Stimulated activated CD8-positive, alpha-beta memory T cell treated with anti-CD3 and anti-CD28 coated beads, Interleukin-12 subunit alpha, Interleukin-12 subunit beta, amount 100 ng/mL, for 24 hours (primary cell): ENCODE measurements around the gene TPM2.
"Not testable (repeated sequence)": the region's sequence is repeated elsewhere in the genome, so short reads cannot be mapped to it uniquely, and the experiment has no call there.

Experiments used
- DNase-seq: peaks from one replicate; pipeline ENCODE4 v3.0.0-alpha.2; 2020; ENCODE audit errors: extremely low read depth

TPM2 gene

DNA sequence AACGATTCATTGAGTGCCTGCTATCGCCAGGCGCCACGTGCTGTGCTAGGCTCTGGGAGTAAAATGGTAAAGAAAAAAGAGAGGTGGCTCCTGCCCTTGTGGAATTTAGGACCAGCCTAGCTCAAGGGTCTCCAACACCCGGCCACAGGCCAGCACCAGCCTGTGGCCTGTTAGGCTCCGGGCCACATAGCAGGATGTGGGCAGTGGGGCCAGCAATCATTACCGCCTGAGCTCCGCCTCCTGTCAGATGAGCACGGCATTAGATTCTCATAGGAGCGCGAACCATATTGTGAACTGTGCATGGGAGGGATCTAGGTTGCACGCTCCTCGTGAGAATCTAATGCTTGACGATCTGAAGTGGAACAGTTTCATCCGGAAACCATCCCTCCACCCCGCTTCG lies 33.4 kb downstream of the TPM2 start:
- DNase-seq: no peak

DNA sequence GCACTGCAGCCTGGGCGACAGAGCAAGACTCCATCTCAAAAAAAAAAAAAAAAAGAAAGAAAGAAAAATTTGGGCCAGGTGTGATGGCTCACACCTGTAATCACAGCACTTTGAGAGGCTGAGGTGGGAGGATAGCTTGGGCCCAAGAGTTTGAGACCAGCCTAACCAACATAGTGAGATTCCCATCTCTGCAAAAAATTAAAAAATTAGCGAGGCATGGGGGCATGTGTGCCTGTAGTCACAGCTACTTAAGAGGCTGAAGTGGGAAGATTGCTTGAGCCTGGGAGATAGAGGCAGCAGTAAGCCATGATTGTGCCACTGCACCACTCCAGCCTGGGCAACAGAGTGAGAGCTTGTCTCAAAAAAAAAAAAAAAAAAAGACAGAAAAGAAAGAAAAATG lies 36.1 kb downstream of the TPM2 start:
- DNase-seq: no peak

DNA sequence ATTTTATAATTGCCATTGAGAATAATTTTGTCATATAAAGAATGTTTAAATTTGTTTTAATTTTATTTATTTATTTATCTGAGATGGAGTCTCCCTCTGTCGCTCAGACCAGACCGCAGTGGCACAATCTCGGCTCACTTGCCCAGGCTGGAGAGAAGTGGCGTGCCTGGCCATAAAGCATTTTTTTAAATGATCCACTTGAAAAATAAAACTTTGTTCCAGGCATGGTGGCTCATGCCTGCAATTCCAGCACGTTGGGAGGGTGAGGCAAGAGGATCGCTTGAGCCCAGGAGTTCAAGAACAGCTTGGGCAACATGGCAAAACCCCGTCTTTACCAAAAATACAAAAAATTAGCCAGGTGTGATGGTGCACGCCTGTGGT lies 36.9 kb downstream of the TPM2 start:
- DNase-seq: no peak

DNA sequence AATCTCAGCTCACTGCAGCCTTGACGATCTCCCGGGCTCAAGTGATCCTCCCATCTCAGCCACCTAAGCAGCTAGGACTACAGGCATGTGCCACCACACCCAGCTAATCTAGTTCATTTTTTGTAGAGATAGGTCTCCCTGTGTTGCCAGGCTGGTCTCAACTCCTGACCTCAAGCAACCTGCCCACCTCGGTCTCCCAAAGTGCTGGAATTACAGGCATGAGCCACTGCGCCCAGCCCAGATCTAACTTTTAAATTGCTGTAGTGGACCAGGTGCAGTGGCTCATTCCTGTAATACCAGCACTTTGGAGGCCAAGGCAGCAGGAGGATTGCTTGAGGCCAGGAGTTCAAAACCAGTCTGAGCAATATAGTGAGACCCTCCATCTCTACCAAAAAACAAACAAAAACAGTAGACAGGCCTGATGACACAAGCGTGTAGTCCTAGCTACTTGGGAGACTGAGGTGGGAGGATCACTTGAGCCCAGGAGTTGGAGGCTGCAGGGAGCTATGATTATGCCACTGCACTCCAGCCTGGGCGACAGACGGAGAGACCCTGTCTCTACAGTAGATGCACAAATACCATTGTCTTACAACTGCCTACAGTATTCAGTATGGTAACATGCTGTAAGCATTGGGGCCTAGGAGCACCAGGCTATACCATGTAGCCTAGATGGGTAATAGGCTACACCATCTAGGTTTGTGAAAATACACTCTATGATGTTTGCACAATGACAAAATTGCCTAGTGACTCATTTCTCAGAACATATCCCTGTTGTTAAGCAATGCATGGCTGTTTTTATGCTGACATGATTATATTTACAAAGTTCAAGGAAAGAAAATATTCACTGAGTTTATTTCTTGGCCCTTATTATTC lies 37.5 kb downstream of the TPM2 start:
- DNase-seq: no peak

DNA sequence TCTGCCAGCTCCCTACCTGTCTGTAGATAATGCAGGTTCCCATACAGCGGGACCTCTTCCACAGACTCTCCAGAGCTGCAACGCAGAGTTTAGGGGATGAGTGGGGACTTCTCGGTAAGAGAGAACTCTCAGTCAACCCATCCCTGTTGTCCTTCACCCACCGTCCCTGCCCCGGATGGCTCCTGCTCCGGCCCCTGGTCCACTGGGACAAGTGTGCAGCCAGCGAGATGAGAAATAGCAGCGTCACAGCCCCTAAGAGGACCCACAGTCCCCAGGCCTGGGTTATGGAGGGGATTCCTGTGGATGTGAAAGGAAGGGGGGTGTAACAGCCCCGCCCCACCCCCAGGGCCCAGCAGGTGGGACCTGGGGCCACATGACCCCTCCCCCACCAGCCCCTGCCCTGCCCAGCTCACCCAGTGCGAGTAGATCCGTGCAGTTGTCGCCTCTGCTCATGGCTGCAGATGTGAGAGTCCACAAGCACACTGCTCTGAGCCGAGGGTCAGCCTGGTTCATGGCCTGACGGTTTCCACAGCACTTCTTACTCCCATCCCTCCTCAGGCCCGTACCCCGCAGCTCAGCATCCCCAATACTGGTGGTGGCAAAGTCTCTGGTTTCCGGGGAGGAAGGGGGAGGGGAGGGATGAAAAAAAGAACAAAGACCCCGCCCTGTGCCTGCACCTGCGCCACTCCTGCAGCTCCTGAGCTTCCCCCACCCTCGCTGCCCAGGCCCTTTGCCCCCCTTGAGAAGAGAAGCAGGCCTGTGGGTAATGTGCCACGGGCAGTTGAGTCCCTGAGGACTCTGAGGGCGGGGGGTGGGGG lies 39.2 kb downstream of the TPM2 start, which contains the start of gene SIT1:
TSS of gene SIT1 (minus strand) at position 591 of the 818 bp plus-strand sequence. CDS start at position 513, 78 bp downstream.
- DNase-seq: no peak

DNA sequence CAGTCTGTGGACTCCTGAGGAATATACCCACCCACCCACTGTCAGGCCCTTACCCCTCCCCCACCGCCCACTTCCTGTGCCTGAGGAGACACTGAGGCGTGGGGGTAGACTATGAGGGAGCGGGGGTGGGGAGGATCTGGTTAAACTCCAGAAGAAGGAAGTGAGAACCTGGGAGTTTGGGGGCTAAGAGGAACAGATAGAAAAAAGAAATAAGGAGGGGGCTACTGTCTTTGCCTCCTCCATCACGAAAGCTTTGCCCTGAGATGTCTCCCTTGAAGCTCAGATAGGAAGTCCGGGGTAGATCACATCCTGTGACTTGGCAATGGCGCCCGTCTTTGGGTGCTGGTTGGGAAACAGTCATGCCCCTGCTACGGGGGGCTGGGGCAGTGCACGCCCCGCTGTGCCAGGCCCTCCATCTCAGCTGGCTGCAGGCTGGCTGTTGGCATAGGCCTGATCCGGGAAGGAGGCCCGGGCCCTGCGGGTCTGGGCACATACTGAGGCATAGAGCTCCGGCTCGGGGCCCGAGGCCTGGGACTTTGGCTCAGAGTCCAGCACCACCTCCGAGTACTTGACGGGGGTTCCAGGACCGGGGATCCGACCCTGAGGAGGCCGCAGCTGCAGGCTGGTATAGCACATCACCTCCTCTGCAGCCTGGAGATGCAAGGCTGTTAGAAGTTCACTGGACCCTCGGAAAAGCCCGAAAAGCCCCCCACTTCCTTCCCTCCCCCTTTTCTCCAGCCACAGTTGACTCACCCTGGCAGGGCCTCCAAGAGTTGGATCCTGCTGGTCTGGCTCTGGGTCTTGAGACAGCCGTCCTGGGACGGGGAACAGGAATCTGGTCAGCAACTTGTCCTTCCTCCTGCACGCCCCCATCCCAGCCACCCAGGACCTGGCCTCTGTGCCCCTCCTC lies 40.0 kb downstream of the TPM2 start:
- DNase-seq: no peak

DNA sequence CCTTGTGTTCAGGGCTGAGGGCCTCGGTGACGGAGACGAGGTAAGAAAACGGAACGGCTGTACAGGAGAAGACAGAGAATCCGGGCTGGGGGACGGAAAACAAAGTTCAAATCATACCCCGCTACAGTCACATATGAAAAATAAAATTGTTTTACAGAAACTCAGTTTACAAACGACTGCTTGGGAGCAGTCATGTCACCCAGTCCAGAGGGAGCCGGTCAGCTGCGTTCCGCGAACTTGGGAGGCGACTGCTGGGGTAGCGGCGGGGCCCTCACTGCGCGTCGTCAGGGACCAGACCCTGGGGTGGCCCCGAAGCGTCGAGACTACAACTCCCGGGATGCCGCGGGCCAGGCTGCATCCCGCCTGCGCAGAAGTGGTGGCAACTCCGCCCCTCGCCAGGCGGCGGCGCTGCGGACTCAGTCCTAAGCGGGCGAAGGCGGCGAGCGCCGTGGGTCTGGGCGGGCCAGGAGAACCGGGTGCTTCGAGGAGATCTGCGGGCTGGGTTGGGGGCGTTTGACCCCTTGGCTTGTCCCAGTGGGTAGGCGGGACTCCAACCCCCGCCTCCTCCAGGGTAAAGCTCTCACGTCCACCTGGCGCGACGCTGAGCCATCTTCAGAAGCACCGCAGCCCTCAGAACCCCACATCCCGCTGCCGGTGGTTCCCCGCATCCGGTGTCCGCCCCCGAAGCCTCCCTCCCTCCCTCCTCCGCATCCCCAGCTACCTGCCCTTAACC lies 43.0 kb downstream of the TPM2 start:
- DNase-seq: peak; percentile 73

DNA sequence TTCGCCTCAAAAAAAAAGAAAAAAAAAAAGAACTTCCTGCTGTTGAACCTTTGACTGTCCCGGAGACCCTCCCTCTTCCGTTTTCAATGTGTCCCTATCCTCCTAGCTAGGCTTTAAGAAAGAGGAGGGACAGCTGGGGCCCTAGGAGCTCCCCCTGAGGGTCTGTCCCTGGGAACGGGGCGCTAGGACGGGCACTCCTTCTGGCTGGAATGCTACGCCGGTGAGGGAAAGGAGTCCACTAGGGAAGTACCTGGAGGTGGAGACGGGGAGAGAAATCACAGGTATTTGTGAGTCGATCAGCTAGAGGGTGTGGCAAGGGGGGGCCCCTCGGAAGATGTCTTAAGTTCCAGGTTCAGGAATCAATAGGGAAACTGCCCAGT lies 43.6 kb downstream of the TPM2 start:
- DNase-seq: no peak

DNA sequence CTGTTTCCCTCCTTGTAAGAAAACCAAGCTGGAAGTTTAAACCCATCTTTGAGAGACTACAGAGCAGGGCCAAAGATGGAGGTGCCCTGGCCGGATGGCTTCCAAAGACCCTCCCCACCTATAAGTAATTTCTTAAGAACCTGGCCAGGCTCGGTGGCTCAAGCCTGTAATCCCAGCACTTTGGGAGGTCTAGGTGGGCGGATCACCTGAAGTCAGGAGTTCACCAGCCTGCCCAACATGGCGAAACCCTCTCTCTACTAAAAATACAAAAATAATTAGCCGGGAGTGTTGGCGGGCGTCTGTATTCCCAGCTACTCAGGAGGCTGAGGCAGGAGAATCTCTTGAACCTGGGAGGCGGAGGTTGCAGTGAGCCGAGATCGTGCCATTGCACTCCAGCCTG lies 44.0 kb downstream of the TPM2 start:
- DNase-seq: not testable (repeated sequence)

DNA sequence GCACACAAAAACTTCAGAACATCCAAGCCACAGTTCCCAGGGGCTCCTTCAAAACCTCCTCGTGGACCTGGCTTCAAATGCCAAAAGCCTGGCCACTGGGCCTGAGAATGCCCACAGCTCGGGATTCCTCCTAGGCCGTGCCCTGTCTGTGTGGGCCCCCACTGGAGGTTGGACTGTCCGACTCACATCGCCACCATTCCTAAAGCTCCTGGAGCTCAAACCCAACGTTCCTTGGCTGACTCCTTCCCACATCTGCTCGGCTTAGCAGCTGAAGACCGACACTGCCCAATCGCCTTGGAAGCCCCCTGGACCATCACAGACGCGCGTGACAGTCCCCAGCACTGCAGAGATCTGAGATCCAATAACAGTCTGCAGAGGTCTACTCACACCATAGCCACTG lies 46.7 kb downstream of the TPM2 start:
- no peak for DNase-seq

DNA sequence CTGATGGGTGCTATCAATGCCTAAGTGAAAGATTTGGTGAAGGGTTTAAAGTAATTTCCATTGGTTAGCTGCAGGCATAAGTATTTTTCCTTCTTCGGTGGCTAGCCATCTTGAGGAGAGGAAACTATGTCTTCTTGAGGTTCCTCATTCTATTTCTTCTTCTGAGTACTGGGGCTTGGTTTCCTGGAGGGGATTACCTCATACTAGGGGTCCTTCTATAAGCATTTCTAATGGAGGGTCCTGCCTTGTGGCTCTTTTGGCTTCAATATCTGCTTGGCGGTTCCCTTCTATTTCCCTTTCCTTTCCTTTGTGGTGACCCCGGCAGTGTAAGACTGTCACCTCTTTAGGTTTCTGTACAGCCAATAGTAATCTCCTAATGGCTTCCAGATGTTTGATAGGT lies 48.2 kb downstream of the TPM2 start:
- DNase-seq: not testable (repeated sequence)

DNA sequence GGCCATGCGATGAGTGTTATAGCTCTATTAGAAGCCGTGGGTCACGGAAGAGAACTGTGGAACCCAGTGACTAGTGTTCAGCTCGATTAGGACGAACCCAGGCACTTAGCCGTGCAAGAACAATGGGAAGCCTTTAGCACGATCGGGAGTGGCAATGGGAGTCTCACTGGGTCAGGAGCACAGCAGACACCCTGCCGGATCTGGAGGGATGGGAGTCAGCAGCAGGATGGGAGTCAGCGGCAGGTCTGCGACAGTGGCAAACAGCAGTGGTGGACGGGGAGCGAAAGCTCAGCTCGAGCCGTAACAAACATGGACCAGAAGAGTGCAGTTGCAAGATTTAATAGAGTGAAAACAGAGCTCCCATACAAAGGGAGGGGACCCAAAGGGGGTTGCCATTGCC lies 49.3 kb downstream of the TPM2 start:
- DNase-seq: not testable (repeated sequence)

DNA sequence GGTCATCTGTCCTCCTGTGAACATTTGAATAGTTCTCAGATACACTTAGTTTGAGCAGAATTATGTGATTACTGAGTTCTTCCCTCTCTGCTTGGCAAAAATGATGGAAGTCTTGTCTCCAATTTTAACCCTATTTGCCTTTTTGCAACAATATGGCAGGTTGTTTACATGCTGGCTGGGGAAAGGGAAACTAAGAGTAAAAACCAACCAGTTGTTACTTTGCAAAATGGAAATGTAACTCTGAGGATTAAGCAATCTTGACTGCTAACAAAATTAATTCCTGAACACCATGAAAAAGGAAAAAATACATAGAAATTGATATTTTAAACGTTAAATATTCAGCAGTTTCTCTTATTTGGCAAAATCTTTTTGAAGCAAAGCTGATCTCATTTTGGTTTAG lies 50.1 kb downstream of the TPM2 start:
- DNase-seq: no peak

DNA sequence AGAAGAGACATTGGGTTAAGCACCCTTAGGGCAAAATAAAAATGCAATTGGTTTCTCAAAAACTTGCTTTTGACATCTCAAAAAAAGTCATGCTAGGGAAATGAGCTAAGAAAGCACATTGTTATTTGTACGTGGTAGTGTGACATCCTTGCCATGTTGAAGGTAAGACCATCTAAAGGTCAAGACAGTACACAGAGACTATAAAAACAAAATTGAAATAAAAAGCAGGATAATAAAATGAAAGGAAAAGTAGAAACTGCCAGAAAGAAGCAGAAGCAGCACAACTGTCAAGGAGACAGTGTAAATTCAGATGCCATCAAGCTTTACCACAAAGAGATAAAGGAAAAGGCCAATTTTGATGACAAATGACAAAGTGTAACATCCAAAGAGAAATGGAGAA lies 50.5 kb downstream of the TPM2 start:
- DNase-seq: not testable (repeated sequence)

DNA sequence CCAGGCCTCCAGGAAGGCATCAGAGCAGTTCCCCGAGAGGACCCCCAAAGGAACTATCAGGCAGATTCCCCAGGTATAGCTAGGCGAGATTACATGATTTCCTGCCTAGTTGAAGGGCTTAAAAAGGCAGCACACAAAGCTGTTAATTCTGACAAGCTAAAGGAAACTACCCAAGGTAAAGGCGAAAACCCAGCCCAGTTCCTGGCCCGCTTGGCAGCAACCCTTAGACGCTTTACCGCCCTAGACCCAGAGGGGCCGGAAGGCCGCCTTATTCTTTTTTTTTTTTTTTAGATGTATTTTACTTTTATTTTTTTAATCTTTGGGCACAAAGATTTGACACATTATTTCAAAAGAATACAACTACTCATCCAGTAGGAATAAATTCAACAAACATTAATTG lies 51.0 kb downstream of the TPM2 start:
- DNase-seq: not testable (repeated sequence)

DNA sequence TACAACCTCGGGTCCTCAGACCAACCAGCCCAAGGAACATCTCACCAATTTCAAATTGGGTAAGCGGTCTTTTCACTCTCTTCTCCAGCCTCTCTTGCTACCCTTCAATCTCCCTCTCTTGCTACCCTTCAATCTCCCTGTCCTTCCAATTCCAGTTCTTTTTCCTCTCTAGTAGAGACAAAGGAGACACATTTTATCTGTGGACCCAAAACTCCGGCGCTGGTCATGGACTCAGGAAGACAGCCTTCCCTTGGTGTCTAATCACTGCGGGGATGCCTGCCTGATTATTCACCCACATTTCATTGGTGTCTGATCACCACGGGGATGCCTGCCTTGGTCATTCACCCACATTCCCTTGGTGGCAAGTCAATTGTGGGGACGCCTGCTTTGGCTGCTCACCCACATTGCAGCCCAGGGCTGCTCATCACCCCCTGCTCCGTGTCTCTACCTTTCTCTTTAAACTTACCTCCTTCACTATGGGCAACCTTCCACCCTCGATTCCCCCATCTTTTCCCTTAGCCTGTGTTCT lies 52.2 kb downstream of the TPM2 start:
- not testable (repeated sequence) for DNase-seq

DNA sequence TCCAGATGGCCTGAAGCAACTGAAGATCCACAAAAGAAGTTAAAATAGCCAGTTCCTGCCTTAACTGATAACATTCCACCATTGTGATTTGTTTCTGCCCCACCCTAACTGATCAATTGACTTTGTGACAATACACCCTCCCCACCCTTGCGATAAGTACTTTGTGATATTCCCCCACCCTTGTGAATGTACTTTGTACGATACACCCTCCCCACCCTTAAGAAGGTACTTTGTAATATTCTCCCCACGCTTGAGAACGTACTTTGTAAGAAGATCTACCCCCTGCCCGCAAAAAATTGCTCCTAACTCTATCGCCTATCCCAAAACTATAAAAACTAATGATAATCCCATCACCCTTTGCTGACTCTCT lies 52.9 kb downstream of the TPM2 start:
- DNase-seq: not testable (repeated sequence)

DNA sequence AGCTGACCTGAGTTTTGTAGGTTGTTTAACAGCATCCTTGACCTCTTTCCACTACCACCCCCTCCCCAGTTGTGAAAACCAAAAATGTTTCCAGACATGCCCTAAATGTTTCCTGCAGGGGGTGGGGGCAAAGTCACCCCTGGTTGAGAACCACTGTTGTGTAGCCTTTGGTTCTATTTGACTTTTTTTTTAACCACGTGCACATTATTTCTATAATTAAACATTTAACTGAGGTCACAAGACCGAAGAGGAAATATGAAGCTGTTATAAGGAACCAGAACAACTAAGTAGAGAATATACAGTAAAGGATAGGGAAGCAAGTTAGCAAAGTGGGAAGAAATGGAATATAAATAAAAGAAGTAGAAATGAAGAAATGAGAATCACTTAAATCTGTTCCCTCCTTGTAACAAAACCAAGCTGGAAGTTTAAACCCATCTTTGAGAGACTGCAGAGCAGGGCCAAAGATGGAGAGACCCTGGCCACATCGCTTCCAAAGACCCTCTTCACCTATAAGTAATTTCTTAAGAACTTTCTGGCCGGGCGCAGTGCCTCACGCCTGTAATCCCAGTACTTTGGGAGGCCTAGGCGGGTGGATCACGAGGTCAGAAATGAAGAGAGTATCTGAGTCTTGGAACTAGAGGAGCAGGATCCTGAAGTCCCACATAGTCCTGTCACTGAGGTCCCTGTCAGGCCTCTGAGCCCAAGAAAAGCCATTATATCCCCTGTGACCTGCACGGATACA lies 53.4 kb downstream of the TPM2 start:
- DNase-seq: no peak

DNA sequence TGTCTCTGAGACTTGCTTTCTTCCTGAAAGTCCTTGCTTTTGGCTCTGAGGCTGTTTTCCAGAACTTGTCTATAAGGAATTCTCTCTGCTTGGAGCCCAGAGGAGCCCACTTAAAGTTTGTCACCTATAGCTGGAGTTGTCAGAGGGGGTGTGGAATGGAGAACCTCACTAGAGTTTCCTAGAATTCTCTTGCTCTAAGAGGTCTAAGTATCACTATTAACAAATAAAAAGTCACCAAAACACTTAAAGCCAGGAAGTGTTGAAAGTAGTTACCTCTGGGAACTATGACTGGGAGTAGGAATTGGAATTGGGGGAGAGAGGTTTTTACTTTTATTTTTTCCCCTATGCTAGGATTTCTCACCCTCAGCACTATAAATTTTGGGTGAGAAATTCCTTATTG lies 54.0 kb downstream of the TPM2 start:
- DNase-seq: no peak
